Measurements from ENCODE around the gene HILPDA. TPM values are rescaled to one million over a fixed set of nuclear protein-coding genes. Genes with fewer than 3 reads are reported as not detected.

HILPDA gene
- total and polyA plus RNA-seq, 9 of the 15 experiments (the other 6 are each of a cell fraction or from before 2014, with no cell fraction given) = 8.3 to 71.8 (median 23.5) TPM

GRCh38 chr7:128410451-128410753, 45.3 kb upstream of the HILPDA start (continued):
- TF ChIP-seq MGA (IDR thresholded peaks at IDR 0.05) = peak; percentile 27; the same call in 1 of the 2 replicates
- no peak for TF ChIP-seq GATA2 (CRISPR knock-in tag; IDR thresholded peaks at IDR 0.05)
- TF ChIP-seq MEF2D (tag; conservative IDR thresholded peaks at IDR 0.05; ENCODE audit: low read depth) = no peak
- no peak for TF ChIP-seq RHOXF2B (CRISPR knock-in tag; conservative IDR thresholded peaks at IDR 0.05)
- TF ChIP-seq NFYB (IDR thresholded peaks at IDR 0.05; ENCODE audit: extremely low read depth, insufficient read length) = no peak
- no peak for TF ChIP-seq TEAD2 (tag; IDR thresholded peaks at IDR 0.05)

Measured in K562 (cell line).